GM12892 (cell line): Measurements from ENCODE around the gene PORCN.

ENCODE experiments used
- DNase-seq: peaks from one replicate; pipeline ENCODE4 v3.0.0; 2011; ENCODE audit not compliant: insufficient read length
- FAIRE-seq: peaks from 2 replicates; lab custom pipeline; 2011; peaks lifted over from hg19 to GRCh38; lab: Jason Lieb, UNC
- POLR2A ChIP-seq: IDR thresholded peaks from 2 replicates; pipeline ENCODE4 v1.6.1; 2011; ENCODE audit warnings: low read depth, low read length, control low read depth
- POLR2AphosphoS5 ChIP-seq: IDR thresholded peaks from 2 replicates; pipeline ENCODE4 v1.6.1; 2011; ENCODE audit warnings: low read depth, low read length, control low read depth
- TAF1 ChIP-seq: IDR thresholded peaks from 2 replicates; pipeline ENCODE4 v1.6.1; 2011; ENCODE audit warnings: low read depth, mild to moderate bottlenecking, control low read depth, low read length, borderline replicate concordance

PORCN gene

DNA sequence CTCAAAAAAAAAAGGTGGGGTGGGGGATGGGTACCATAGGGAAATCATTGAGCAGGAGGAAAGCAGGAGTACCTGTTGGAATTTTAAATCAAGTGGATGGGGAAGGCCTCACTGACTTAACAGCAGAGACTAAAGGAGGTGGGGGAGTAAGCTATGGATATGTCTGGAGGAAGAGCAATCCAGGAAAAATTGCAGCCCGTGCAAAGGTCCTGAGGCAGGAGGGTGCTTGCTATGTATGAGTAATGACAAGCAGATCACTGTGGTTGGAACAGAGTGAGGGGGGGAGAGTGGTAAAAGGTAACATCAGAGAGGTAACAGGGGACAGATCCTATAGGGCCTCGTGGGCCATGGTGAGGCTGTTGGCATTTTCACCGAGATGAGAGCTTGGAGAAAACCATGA is 28.6 kb upstream of the PORCN start:
- FAIRE-seq (no peak), DNase-seq (no peak)
- TF ChIP-seq TAF1 (no peak), POLR2AphosphoS5 (no peak), POLR2A (no peak)

DNA sequence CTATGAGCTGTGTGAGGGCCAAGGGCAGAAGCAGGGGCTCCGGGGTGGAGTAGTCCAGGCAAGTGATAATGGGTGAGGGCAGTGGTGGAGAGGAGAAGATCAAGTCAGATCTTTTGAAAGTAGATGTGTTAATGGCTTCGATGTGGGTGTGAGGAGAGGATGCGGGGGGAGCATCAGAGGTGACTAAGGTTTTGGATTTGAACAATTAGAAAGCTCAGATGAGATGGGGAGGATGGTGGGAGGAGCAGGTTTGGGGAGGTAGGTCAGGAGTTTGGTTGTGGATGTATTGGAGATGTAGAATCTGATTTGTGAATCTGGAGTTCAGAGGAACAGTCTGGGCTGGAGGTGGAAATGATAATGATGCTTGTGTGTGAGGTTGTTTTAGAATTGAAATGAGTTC is 28.2 kb upstream of the PORCN start:
- FAIRE-seq (no peak), DNase-seq (no peak)
- no peak for TF ChIP-seq POLR2AphosphoS5
- no peak for TF ChIP-seq TAF1
- no peak for TF ChIP-seq POLR2A

DNA sequence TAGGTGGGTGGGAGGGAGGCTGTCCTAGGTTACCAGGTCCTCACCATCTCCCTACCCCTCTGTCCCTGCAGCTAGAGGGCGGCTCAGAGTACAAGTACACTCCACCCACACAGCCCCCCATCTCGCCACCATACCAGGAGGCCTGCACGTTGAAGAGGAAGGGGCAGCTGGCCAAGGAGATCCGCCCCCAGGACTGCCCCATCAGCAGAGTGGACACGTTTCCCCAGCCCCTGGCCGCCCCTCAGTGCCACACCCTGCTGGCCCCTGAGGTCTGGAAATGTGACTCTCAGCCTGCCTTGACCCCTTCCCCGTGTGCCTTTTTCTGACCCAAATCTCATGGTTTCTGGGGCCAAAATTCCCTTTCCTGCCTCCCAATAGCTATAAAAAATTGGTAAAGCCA is 26.3 kb upstream of the PORCN start:
- FAIRE-seq: no peak
- TF ChIP-seq TAF1 (no peak), POLR2AphosphoS5 (no peak), POLR2A (no peak)
- DNase-seq: no peak

DNA sequence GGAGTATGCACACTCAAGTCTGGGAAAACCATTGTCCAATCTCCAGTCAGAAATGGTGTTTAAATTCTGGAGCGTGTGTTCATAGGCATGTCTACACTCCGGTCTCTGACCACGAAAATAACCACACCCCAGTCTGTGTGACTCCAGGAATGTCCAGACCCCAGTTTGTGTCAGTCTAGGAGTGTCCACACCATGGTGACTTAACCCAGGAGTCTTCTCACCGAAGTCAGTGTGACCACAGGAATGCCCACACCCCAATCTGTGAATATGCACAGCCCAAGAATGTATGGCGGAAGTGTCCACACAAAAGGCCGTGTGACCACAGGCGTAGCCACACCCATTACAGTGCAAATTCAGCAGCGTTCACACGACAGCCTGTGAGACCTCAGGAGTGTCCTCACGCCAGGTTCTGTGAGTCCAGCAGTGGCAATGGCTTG is 21.4 kb upstream of the PORCN start:
- DNase-seq: no peak
- FAIRE-seq: peak; percentile 30
- TF ChIP-seq POLR2AphosphoS5: peak; percentile 55; the same call in 1 of the 2 replicates
- no peak for TF ChIP-seq TAF1
- TF ChIP-seq POLR2A: no peak

DNA sequence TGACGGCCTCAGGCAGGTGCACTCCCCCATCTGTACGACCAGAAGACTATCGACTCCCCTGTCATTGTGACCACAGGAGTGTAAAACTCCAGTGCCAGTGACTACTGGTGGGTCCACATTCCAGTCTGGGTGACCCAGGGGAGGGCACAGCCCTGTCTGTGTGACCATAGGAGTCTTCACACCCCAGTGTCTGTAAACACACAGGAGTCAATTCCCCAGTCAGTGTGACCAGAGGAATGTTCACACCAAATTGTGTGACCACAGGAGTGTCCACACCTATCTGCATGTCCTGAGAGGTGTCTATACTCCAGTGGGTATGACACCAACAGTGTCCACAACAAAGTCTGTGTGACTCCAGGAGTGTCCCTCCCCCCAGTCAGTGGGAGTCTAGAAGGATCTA is 20.8 kb upstream of the PORCN start:
- DNase-seq (no peak), FAIRE-seq (no peak)
- TF ChIP-seq POLR2A (no peak), TAF1 (no peak), POLR2AphosphoS5 (no peak)

DNA sequence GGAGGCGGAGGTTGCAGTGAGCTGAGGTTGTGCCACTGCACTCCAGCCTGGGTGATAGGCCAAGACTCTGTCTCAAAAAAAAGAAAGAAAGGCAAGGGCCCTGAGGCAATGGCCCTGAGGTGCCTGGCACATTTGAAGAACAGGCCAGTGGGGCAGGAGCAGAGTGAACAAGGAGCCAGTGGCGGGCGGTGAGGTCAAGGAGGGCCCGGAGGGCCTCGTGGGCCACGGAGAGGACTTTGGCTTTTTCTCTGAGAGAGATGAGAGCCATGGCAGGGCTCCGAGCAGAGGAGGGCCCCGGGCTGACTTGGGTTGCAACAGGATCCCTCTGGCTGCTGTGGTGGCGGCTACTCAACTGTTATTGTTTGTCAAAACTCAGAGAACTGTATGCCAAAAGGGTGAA is 19.5 kb upstream of the PORCN start:
- no peak for DNase-seq
- no peak for FAIRE-seq
- TF ChIP-seq POLR2AphosphoS5: no peak
- TF ChIP-seq POLR2A: no peak

DNA sequence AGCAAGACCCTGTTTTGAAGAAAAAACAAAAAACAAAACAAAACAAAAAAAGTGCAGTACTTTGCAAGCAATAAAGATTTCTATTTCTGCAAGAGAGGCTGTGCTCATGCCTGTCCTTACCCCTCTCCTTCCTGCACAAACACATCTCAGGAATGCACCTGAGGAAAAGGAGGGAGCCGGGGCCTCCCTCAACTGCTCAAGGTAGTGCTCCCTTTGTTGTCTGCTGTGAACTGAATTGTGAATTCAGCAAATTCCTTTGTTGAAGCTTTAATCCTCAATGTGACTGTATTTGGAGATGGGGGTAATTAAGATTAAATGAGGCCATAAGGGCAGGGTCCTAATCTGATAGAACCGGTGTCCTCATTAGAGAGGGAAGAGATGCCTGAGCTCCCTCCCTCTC is 18.9 kb upstream of the PORCN start:
- no peak for DNase-seq
- no peak for FAIRE-seq
- TF ChIP-seq POLR2A (no peak), TAF1 (no peak), POLR2AphosphoS5 (no peak)

DNA sequence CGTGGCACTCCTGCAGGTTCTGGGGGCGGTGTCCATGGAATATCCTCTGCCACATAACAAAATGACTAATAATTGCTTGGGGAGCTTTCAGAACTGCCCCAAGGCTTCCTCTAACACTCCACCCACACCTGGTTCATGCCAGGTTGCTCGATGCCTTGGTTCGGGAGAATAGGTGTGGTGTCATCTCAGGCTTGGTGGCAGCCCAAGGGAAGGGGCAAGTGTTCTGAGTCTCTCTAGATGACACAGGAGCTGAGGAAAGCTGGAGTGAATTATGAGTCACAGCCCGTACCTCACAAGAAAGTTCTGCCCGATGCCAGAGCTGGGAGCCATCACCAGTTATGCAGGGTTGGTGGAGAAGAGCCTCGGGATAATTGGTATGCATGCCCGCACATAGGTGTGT is 18.1 kb upstream of the PORCN start:
- FAIRE-seq (no peak), DNase-seq (no peak)

DNA sequence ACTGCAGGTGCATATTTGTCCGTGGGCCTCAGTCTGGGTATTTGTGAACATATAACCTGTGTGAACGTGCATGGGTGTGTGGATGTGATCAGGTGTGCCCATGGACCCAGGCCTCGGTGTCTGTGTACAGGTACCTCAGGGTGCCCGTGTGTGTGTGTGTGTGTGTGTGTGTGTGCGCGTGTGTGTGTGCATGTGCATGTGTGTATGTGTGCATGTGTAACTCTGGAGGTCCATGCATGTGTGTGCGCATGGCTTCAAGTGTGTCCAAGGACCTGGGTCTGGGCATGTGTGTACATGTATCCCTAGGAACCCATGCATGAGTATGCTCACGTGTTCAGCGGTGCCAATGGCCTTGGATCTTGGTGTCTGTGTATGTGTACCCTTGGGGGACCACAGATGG is 17.0 kb upstream of the PORCN start:
- FAIRE-seq: no peak
- TF ChIP-seq POLR2AphosphoS5: no peak
- TF ChIP-seq TAF1: no peak
- TF ChIP-seq POLR2A: no peak
- DNase-seq: no peak

More for the DNA sequence above, 18.1 kb upstream of the PORCN start:
- TF ChIP-seq POLR2A: no peak
- no peak for TF ChIP-seq POLR2AphosphoS5
- no peak for TF ChIP-seq TAF1

DNA sequence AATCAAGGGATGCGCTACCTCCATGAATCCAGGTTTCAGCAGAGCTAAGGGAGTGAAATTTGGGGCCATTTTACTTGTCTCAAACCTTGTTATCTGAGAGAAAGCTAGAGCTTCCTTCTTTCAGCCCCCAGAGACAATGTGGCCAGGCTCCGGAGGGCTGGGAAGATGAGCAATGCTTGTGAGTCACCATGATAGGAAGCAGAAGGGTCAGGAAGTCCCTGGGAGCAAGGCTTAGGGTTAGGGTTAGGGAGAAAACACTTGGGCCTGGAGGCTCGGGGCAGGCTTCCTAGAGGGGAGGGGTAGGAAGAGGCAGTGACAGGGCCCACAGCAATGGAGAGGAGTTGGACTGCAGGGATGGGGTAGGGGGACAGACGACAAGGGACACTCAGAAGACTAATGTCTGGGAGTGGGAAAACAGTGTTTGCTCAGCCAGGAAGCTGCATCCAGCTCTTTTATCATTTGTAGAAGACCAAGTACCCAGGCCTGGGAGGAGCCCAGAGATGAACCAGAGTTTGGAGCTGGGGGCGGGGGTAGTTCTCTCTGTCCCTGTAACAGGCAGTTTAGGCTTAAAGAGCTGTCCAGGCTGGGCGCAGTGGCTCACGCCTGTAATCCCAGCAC is 16.4 kb upstream of the PORCN start:
- TF ChIP-seq POLR2A (no peak), POLR2AphosphoS5 (no peak), TAF1 (no peak)
- no peak for DNase-seq
- FAIRE-seq: no peak

DNA sequence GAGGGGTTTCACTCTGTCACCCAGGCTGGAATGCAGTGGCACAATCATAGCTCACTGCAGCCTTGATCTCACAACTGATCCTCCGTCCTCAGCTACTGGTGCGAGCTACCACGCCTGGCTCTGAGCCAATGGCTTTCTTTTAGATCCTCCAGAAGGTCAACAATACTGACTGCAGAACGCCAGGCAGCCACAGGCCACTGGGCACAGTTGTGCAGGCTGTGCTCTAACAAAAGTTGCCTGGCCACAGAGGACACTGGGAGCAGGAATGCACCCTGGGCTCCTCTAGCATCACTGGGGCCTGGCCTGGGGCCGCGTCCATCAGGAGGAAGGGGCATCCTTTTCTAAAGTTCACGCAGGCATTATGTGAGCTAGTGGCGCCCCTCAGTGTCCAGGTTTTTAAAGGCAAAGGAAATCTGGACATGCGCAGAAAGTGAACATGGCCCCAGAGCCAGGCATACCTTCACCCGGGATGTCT is 14.9 kb upstream of the PORCN start:
- no peak for DNase-seq
- no peak for FAIRE-seq
- no peak for TF ChIP-seq POLR2A
- TF ChIP-seq TAF1: no peak
- TF ChIP-seq POLR2AphosphoS5: no peak

DNA sequence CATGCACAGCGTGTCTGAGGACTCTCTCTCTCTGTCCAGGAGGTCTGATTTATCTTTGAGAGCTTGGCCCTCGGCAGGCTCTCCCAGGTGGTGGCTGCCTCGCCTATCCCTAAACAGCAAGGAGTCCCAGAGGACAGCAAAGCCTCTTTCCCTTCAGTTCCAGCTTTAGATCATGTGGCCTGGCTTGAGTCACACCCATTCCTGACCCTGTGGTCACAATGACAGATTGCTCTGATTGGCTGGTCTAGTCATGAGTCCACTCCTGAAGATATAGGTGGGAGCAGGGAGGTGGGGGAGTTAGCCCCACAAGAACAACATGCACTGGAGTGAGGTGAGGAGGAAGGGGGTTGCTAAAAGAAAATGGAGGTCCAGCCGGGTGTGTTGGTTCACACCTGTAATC is 12.1 kb upstream of the PORCN start:
- DNase-seq (no peak), FAIRE-seq (no peak)
- TF ChIP-seq POLR2AphosphoS5: no peak

DNA sequence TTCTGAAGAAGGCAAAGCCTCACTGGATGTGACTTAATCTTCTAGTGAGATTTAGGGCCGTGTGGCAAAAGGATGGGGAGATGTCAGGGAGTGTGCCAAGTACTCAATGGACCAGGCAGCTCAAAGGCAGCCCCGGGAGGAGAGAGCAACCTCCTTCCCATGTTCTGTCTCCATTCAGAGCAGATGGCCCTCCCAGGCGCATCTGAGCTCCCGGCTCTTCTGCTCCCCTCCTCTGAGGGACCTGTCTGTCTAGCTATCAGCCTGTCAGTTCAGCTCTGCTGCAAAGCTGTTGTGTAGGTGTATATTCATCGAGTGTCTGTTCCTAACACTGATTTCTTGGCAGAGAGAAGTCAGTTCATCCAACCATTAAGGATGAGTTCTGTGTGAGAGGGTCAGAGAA is 10.9 kb upstream of the PORCN start:
- FAIRE-seq (no peak), DNase-seq (no peak)
- TF ChIP-seq POLR2A: no peak
- no peak for TF ChIP-seq TAF1
- no peak for TF ChIP-seq POLR2AphosphoS5
